Hepatocyte (in vitro differentiated cells): ENCODE measurements around the gene DGCR2. TPM values are rescaled to one million over a fixed set of nuclear protein-coding genes. Genes with fewer than 3 reads are reported as not detected.
"Not testable (repeated sequence)": the region's sequence is repeated elsewhere in the genome, so short reads cannot be mapped to it uniquely, and the experiment has no call there.

Source experiments
- DNase-seq: peaks from one replicate; pipeline ENCODE4 v3.0.0-alpha.2; 2016; ENCODE audit warnings: low spot score
- H2AFZ ChIP-seq: fragments of 200-600 bp; sonication (generic); 2 replicates; pipeline ENCODE4 v1.6.0; 2016; ENCODE audit warnings: antibody characterized with exemption, mild to moderate bottlenecking
- H3K27ac ChIP-seq: fragments of 200-600 bp; sonication (generic); 2 replicates; pipeline ENCODE4 v1.5.1; 2016; ENCODE audit warnings: mild to moderate bottlenecking
- H3K27me3 ChIP-seq: fragments of 200-600 bp; sonication (generic); 2 replicates; pipeline ENCODE4 v1.6.1; 2016
- H3K36me3 ChIP-seq: fragments of 200-600 bp; sonication (generic); replicated peaks from 2 replicates; pipeline ENCODE4 v1.5.1; 2016; ENCODE audit warnings: low read depth; ENCODE audit not compliant: insufficient read depth
- H3K4me1 ChIP-seq: fragments of 200-600 bp; sonication (generic); 2 replicates; pipeline ENCODE4 v1.5.1; 2016; ENCODE audit warnings: mild to moderate bottlenecking, moderate library complexity; ENCODE audit not compliant: insufficient read depth
- H3K4me2 ChIP-seq: fragments of 200-600 bp; sonication (generic); 2 replicates; pipeline ENCODE4 v1.6.0; 2016
- H3K4me3 ChIP-seq: fragments of 200-600 bp; sonication (generic); 2 replicates; pipeline ENCODE4 v1.5.1; 2016; ENCODE audit warnings: mild to moderate bottlenecking
- H3K79me2 ChIP-seq: fragments of 200-600 bp; sonication (generic); 2 replicates; pipeline ENCODE4 v1.6.0; 2017; ENCODE audit warnings: mild to moderate bottlenecking
- H3K9me2 ChIP-seq: fragments of 200-600 bp; sonication (generic); replicated peaks from 2 replicates; pipeline ENCODE4 v1.6.0; 2017; ENCODE audit warnings: mild to moderate bottlenecking; ENCODE audit not compliant: insufficient read depth
- H3K9me3 ChIP-seq: fragments of 200-600 bp; sonication (generic); 2 replicates; pipeline ENCODE4 v1.5.1; 2016; ENCODE audit warnings: low read depth, mild to moderate bottlenecking
- H4K20me1 ChIP-seq: fragments of 200-600 bp; sonication (generic); 2 replicates; pipeline ENCODE4 v1.6.0; 2016; ENCODE audit warnings: mild to moderate bottlenecking; ENCODE audit not compliant: insufficient read depth, poor library complexity, severe bottlenecking
- CTCF ChIP-seq: fragments of 200-600 bp; sonication (generic); IDR thresholded peaks from 2 replicates; pipeline ENCODE4 v1.5.1; 2016; ENCODE audit warnings: antibody characterized with exemption, mild to moderate bottlenecking; ENCODE audit not compliant: poor library complexity
- EZH2 ChIP-seq: fragments of 200-600 bp; sonication (generic); IDR thresholded peaks from 2 replicates; pipeline ENCODE4 v1.6.1; 2016; ENCODE audit warnings: antibody characterized with exemption, mild to moderate bottlenecking, borderline replicate concordance
- EZH2phosphoT487 ChIP-seq: fragments of 200-600 bp; sonication (generic); IDR thresholded peaks from one replicate; pipeline ENCODE4 v1.6.1; 2018; ENCODE audit warnings: antibody characterized with exemption, mild to moderate bottlenecking, low read depth, moderate library complexity; ENCODE audit not compliant: unreplicated experiment, severe bottlenecking
- WGBS: methylation state at CpG from one replicate; pipeline ENCODE4 v1.1.6; 2016; ENCODE audit warnings: low lambda C conversion rate; ENCODE audit errors: missing lambda C conversion rate; 5-methylcytosine and 5-hydroxymethylcytosine counted together
- polyA plus RNA-seq: library from polyadenylated mRNA; unstranded; fragments of >200 nt; fragmentation: Nextera tagmentation; extraction: Ambion mirVana; gene quantifications from 2 replicates; pipeline ENCODE4 v1.2.1, GENCODE V29; 2016
- total RNA-seq: library from RNA; depleted of rRNA; stranded (reverse); fragments of >200 nt; gene quantifications from 2 replicates; pipeline ENCODE4 v1.2.3, GENCODE V29; 2014

Gene DGCR2
- total and polyA plus RNA-seq, 2 experiments from 2014 or later: 61.5 to 67.2 TPM

GRCh38 chr22:19014886-19015285 is 107.3 kb downstream of the DGCR2 start:
- TF ChIP-seq EZH2phosphoT487 (no peak), CTCF (no peak), EZH2 (no peak)
- no peaks in the 10 kb centered on the region for H3K9me2 ChIP-seq
- no peak overlapping the region for H3K27ac ChIP-seq
- H2AFZ ChIP-seq: no peak overlapping the region
- no peaks in the 10 kb centered on the region for H3K79me2 ChIP-seq
- no peaks in the 10 kb centered on the region for H3K4me1 ChIP-seq
- no peak overlapping the region for H3K4me3 ChIP-seq
- WGBS: 84% methylated on average over 4 of the region's 4 CpGs
- H3K36me3 ChIP-seq: no peaks in the 10 kb centered on the region
- H3K4me2 ChIP-seq: no peak overlapping the region
- H3K9me3 ChIP-seq: no peaks in the 10 kb centered on the region
- H4K20me1 ChIP-seq: no peaks in the 10 kb centered on the region
- H3K27me3 ChIP-seq: no peaks in the 10 kb centered on the region
- DNase-seq: no peak

GRCh38 chr22:19013881-19014598 is 108.2 kb downstream of the DGCR2 start:
- H2AFZ ChIP-seq, H4K20me1 ChIP-seq, H3K27me3 ChIP-seq, H3K9me3 ChIP-seq, H3K79me2 ChIP-seq, H3K9me2 ChIP-seq, H3K4me2 ChIP-seq, H3K36me3 ChIP-seq, H3K4me3 ChIP-seq, DNase-seq, H3K4me1 ChIP-seq, H3K27ac ChIP-seq: not testable (repeated sequence)
- WGBS: 89% methylated on average over 11 of the region's 11 CpGs

DNA sequence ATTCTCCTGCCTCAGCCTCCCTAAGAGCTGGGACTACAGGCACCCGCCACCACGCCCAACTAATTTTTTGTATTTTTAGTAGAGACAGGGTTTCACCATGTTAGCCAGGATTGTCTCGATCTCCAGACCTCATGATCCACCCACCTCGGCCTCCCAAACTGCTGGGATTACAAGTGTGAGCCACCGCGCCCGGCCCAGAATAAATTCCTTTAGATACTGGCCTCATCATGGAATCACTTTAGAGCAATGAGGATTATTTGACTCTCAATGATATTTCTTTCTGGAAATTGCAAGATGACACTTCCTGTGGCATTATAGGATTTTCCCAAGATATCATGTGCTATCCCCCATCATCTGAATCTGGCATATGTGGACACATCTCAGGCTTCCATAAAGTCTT is 108.8 kb downstream of the DGCR2 start:
- not testable (repeated sequence) for H3K4me2 ChIP-seq, H3K36me3 ChIP-seq, H3K27ac ChIP-seq, DNase-seq, H2AFZ ChIP-seq, H3K79me2 ChIP-seq, H3K4me3 ChIP-seq, H4K20me1 ChIP-seq, H3K9me3 ChIP-seq, H3K9me2 ChIP-seq, H3K4me1 ChIP-seq, H3K27me3 ChIP-seq
- 95% methylated on average over 7 of the region's 7 CpGs for WGBS

DNA sequence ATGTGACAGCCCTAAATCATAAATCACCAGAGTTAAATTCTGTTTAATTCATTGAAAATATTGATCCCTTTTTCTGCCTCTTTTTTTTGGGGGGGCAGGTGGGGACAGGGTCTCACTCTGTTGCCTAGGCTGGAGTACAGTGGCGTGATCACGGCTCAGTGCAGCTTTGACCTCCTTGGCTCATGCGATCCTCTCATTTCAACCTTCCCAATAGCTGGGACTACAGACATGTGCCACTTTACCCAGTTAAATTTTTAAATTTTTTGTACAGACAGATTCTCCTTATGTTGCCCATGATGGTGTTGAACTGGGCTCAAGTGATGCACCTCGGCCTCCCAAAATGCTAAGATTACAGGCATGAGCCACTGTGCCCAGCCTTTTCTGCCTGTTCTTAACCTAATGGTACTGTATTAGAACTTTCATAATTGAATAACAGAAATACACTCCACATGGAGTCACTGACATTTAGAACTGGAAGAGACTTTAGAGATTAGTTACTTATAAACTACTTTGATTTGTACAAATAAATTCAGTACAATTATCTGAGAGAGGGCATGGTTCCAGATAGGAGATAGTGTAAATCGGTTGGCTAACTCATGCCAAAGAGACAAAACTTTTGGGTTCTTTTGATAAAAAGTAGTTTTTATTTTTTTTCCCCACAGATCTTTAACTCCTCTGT is 109.8 kb downstream of the DGCR2 start:
- no peak for DNase-seq
- H2AFZ ChIP-seq: no peak overlapping the region
- H3K4me1 ChIP-seq: no peaks in the 10 kb centered on the region
- H4K20me1 ChIP-seq: no peaks in the 10 kb centered on the region
- TF ChIP-seq EZH2: no peak
- no peak for TF ChIP-seq CTCF
- TF ChIP-seq EZH2phosphoT487: no peak
- H3K4me2 ChIP-seq: no peak overlapping the region
- no peaks in the 10 kb centered on the region for H3K36me3 ChIP-seq
- H3K79me2 ChIP-seq: no peaks in the 10 kb centered on the region
- H3K9me2 ChIP-seq: no peaks in the 10 kb centered on the region
- H3K4me3 ChIP-seq: no peak overlapping the region
- WGBS: 92% methylated on average over 5 of the region's 5 CpGs
- H3K27ac ChIP-seq: no peak overlapping the region
- no peaks in the 10 kb centered on the region for H3K9me3 ChIP-seq
- no peaks in the 10 kb centered on the region for H3K27me3 ChIP-seq

GRCh38 chr22:19011611-19012010 is 110.6 kb downstream of the DGCR2 start:
- not testable (repeated sequence) for H2AFZ ChIP-seq, H3K4me3 ChIP-seq, H3K9me3 ChIP-seq, H3K27me3 ChIP-seq, H3K36me3 ChIP-seq, DNase-seq, H3K9me2 ChIP-seq, H3K79me2 ChIP-seq, H3K4me2 ChIP-seq, H3K4me1 ChIP-seq, H3K27ac ChIP-seq, H4K20me1 ChIP-seq
- 98% methylated on average over 9 of the region's 9 CpGs for WGBS
